GM23338 (cell line): ENCODE measurements around the gene TCL1A.

ENCODE experiments used
- EZH2 ChIP-seq: fragments of 200-600 bp; sonication (generic); IDR thresholded peaks from one replicate; pipeline ENCODE4 v1.8.0; 2017; ENCODE audit warnings: antibody characterized with exemption, mild to moderate bottlenecking, low read depth; ENCODE audit not compliant: unreplicated experiment
- POLR2AphosphoS5 ChIP-seq: IDR thresholded peaks from 2 replicates; pipeline ENCODE4 v1.6.1; 2016; ENCODE audit warnings: antibody characterized with exemption, low read depth
- STAT1 ChIP-seq: IDR thresholded peaks from one replicate; pipeline ENCODE4 v1.6.1; 2016; ENCODE audit warnings: antibody characterized with exemption; ENCODE audit not compliant: unreplicated experiment
- ZNF114 ChIP-seq: fragments of 250-450 bp; sonication (Bioruptor Pico); IDR thresholded peaks from 2 replicates; pipeline ENCODE4 v1.5.0; 2020; ENCODE audit warnings: mild to moderate bottlenecking, moderate library complexity
- TF ChIP-seq, protein P1 (sequence below), 2 experiments: fragments of 200-600 bp in 1 of 2; sonication (generic) in 1 of 2; conservative IDR thresholded peaks; 2 replicates each; pipeline versions ENCODE4 v1.5.1 to v1.6.1; 2016 to 2017; ENCODE audit warnings: antibody characterized with exemption in 2 of 2, low read depth in 2 of 2, mild to moderate bottlenecking in 2 of 2, moderate library complexity in 1 of 2
- TF ChIP-seq, protein P2 (sequence below): IDR thresholded peaks from one replicate; pipeline ENCODE4 v1.6.1; 2018; ENCODE audit warnings: antibody characterized with exemption; ENCODE audit not compliant: unreplicated experiment

DNA sequence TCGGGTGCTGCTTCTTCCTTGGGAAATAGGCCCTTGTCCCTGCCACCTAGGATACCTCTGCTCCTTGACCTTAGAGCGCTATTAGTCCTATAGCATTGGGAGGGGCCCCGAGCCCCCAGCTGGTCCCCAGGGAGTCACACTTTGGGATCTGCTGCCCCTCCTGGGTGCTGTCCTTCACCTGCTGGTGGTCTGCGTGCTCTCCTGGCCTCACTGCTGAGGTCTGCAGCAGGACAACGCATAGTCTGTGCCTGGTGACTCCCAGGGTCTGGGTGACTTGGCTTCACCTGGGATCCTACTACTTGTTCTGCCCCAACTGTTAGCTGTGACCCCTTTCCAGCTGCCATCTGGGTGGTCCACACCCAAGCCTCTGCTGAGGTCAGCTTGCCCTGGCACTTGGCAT, 18.9 kb downstream of the TCL1A start:
- TF ChIP-seq, protein P1, sequence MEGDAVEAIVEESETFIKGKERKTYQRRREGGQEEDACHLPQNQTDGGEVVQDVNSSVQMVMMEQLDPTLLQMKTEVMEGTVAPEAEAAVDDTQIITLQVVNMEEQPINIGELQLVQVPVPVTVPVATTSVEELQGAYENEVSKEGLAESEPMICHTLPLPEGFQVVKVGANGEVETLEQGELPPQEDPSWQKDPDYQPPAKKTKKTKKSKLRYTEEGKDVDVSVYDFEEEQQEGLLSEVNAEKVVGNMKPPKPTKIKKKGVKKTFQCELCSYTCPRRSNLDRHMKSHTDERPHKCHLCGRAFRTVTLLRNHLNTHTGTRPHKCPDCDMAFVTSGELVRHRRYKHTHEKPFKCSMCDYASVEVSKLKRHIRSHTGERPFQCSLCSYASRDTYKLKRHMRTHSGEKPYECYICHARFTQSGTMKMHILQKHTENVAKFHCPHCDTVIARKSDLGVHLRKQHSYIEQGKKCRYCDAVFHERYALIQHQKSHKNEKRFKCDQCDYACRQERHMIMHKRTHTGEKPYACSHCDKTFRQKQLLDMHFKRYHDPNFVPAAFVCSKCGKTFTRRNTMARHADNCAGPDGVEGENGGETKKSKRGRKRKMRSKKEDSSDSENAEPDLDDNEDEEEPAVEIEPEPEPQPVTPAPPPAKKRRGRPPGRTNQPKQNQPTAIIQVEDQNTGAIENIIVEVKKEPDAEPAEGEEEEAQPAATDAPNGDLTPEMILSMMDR (conservative IDR thresholded peaks at IDR 0.05; ENCODE audit: low read depth in 2 of 2): no peak
- TF ChIP-seq EZH2 (no peak), POLR2AphosphoS5 (no peak), STAT1 (no peak), ZNF114 (CRISPR knock-in tag) (no peak)
- TF ChIP-seq, protein P2, sequence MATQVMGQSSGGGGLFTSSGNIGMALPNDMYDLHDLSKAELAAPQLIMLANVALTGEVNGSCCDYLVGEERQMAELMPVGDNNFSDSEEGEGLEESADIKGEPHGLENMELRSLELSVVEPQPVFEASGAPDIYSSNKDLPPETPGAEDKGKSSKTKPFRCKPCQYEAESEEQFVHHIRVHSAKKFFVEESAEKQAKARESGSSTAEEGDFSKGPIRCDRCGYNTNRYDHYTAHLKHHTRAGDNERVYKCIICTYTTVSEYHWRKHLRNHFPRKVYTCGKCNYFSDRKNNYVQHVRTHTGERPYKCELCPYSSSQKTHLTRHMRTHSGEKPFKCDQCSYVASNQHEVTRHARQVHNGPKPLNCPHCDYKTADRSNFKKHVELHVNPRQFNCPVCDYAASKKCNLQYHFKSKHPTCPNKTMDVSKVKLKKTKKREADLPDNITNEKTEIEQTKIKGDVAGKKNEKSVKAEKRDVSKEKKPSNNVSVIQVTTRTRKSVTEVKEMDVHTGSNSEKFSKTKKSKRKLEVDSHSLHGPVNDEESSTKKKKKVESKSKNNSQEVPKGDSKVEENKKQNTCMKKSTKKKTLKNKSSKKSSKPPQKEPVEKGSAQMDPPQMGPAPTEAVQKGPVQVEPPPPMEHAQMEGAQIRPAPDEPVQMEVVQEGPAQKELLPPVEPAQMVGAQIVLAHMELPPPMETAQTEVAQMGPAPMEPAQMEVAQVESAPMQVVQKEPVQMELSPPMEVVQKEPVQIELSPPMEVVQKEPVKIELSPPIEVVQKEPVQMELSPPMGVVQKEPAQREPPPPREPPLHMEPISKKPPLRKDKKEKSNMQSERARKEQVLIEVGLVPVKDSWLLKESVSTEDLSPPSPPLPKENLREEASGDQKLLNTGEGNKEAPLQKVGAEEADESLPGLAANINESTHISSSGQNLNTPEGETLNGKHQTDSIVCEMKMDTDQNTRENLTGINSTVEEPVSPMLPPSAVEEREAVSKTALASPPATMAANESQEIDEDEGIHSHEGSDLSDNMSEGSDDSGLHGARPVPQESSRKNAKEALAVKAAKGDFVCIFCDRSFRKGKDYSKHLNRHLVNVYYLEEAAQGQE: no peak
